Naive thymus-derived CD4-positive, alpha-beta T cell (primary cell): ENCODE results near the gene TMEM100. TPM values are rescaled to one million over a fixed set of nuclear protein-coding genes. Genes with fewer than 3 reads are reported as not detected.

ENCODE experiments used
- ATAC-seq: fragments of 150-1000 bp; cut with Tn5 transposase; 2 replicates; pipeline ENCODE4 v1.10.0; 2021; ENCODE audit warnings: mild to moderate bottlenecking, moderate library complexity
- CTCF ChIA-PET: fragments of 350-600 bp; sonication (Branson Sonifier 250); formaldehyde crosslinking; loops from one replicate; lab custom pipeline; 2021; ENCODE audit warnings: antibody characterized with exemption; lab: Charles Lee
- POLR2A ChIA-PET: fragments of 350-600 bp; sonication (Branson Sonifier 250); formaldehyde crosslinking; loops from one replicate; lab custom pipeline; 2021; ENCODE audit warnings: antibody characterized with exemption, inconsistent platforms; lab: Charles Lee
- DNase-seq, 9 donors: peaks; one replicate each; pipeline versions ENCODE4 v3.0.0 to v3.0.0-alpha.2; 2020 to 2022; ENCODE audit warnings: mixed read lengths in 1 of 9
- H3K27ac ChIP-seq: one replicate; pipeline ENCODE4 v1.7.0; 2013; ENCODE audit warnings: mild to moderate bottlenecking, low read depth, low read length, moderate library complexity
- H3K27me3 ChIP-seq, 2 donors: one replicate each; pipeline ENCODE4 v1.7.0; 2013; ENCODE audit warnings: low read length in 2 of 2, mild to moderate bottlenecking in 2 of 2, moderate library complexity in 2 of 2; ENCODE audit not compliant: control insufficient read depth in 2 of 2, insufficient read depth in 2 of 2
- H3K36me3 ChIP-seq, 3 experiments: 1 replicate in 2 of 3; 2 replicates in 1 of 3; pipeline ENCODE4 v1.7.0; 2013; ENCODE audit warnings: low read length in 3 of 3, mild to moderate bottlenecking in 3 of 3, moderate library complexity in 1 of 3; ENCODE audit not compliant: insufficient read depth in 3 of 3, control insufficient read depth in 2 of 3
- H3K4me1 ChIP-seq, 2 donors: one replicate each; pipeline ENCODE4 v1.7.0; 2013; ENCODE audit warnings: low read length in 2 of 2, mild to moderate bottlenecking in 2 of 2, moderate library complexity in 1 of 2; ENCODE audit not compliant: control insufficient read depth in 2 of 2, insufficient read depth in 2 of 2
- H3K4me3 ChIP-seq: 2 replicates; pipeline ENCODE4 v1.7.0; 2013; ENCODE audit warnings: mild to moderate bottlenecking, low read length
- H3K9me3 ChIP-seq, 3 experiments: 1 replicate in 2 of 3; 2 replicates in 1 of 3; pipeline ENCODE4 v1.7.0; 2013; ENCODE audit warnings: low read length in 3 of 3; ENCODE audit not compliant: control insufficient read depth in 2 of 3
- H3K27ac Mint-ChIP-seq, 9 donors: one replicate each; pipeline ENCODE4 v1.8.0; 2020 to 2022; ENCODE audit warnings: mixed read lengths in 9 of 9, mild to moderate bottlenecking in 8 of 9, moderate library complexity in 5 of 9, inconsistent platforms in 2 of 9
- H3K27me3 Mint-ChIP-seq, 5 donors: one replicate each; pipeline ENCODE4 v1.8.0; 2021 to 2022; ENCODE audit warnings: mixed read lengths in 5 of 5, mild to moderate bottlenecking in 1 of 5
- H3K36me3 Mint-ChIP-seq, 5 donors: one replicate each; pipeline ENCODE4 v1.8.0; 2020 to 2022; ENCODE audit warnings: mixed read lengths in 5 of 5, mild to moderate bottlenecking in 3 of 5, inconsistent platforms in 1 of 5
- H3K4me1 Mint-ChIP-seq, 7 donors: one replicate each; pipeline ENCODE4 v1.8.0; 2020 to 2022; ENCODE audit warnings: mixed read lengths in 7 of 7, mild to moderate bottlenecking in 3 of 7, inconsistent platforms in 1 of 7
- H3K4me3 Mint-ChIP-seq, 10 donors: one replicate each; pipeline ENCODE4 v1.8.0; 2020 to 2022; ENCODE audit warnings: mild to moderate bottlenecking in 10 of 10, mixed read lengths in 10 of 10, moderate library complexity in 6 of 10, inconsistent platforms in 2 of 10
- H3K9me3 Mint-ChIP-seq, 11 donors: one replicate each; pipeline ENCODE4 v1.8.0; 2020 to 2022; ENCODE audit warnings: mixed read lengths in 11 of 11, mild to moderate bottlenecking in 4 of 11, inconsistent platforms in 1 of 11, moderate library complexity in 1 of 11
- intact Hi-C, 2 donors: fragments of 100-400 bp; cut with micrococcal nuclease; formaldehyde crosslinking; loops; one replicate each; pipeline ENCODE4 v1.15.1; 2023
- polyA plus RNA-seq, 2 donors: library from polyadenylated mRNA; unstranded; fragments of 300-500 nt; fragmentation: Illumina TruSeq; gene quantifications; one replicate each; pipeline ENCODE4 v1.2.3, GENCODE V29; 2021
- total RNA-seq, 6 experiments: library from RNA in 5 of 6; stranded (reverse) in 5 of 6; gene quantifications; 1 replicate in 5 of 6; 2 replicates in 1 of 6; pipeline ENCODE4 v1.2.3 and lab custom pipeline; 2021 to 2026

The TMEM100 gene
- total and polyA plus RNA-seq, 7 experiments from 2014 or later, result not detected

DNA sequence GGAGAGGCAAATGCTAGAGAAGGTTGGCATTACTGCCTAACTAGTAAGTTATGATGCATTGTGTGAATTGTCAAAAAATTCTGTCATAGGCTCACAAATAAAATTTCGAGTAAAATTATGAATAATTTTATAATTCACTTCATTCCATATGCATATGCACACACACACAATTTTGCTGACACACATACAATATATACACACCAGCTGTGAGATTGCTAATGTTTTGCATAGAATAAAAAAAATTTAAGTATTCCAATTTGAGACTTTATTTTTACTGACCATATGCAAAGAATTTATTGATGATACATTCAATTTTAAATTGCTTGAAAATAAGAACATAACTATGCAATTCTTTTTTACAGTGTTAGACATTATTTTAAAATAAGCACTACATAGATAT, 6.8 kb upstream of the TMEM100 start:
- Histone ChIP-seq H3K36me3 (no peaks in the 10 kb centered on the region), H3K9me3 (no peaks in the 10 kb centered on the region), H3K27me3 (no peaks in the 10 kb centered on the region), H3K27ac (no peak overlapping the region), H3K4me1 (no peaks in the 10 kb centered on the region), H3K4me3 (no peak overlapping the region)
- Mint-ChIP-seq H3K36me3 (no peaks in the 10 kb centered on the region), H3K4me3 (no peak overlapping the region), H3K27me3 (peaks cover 18 to 64% (median 37%) of the 10 kb centered on the region in 5 donors), H3K9me3 (no peaks in the 10 kb centered on the region), H3K4me1 (peaks cover 0 to 4% (median 0%) of the 10 kb centered on the region in 7 donors), H3K27ac (no peak overlapping the region)
- ATAC-seq (no peak), DNase-seq (no peak)
- ChIA-PET POLR2A (no interaction called here), CTCF (no interaction called here)
- intact Hi-C loops, result no loop called here

DNA sequence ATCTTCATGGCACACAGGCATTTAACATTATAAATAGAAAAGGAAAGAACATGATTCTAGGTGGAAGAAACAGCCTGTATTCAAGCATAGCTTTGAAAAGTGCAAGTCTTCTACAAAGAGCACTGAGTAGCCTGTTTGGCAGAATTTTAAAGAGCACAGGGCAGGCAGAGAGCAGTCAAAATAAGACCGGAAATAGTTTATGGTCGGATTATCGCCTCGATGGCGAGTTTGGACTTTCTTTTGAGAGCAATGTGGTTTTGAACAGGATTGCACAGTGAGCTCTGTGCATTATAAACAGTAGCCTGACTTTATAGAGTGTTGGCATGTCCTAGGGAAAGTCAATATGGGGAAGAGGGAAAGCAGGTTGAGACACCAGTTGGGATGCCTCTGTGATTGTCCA, 6.2 kb upstream of the TMEM100 start:
- CTCF ChIA-PET, result no interaction called here
- intact Hi-C loops, result no loop called here

DNA sequence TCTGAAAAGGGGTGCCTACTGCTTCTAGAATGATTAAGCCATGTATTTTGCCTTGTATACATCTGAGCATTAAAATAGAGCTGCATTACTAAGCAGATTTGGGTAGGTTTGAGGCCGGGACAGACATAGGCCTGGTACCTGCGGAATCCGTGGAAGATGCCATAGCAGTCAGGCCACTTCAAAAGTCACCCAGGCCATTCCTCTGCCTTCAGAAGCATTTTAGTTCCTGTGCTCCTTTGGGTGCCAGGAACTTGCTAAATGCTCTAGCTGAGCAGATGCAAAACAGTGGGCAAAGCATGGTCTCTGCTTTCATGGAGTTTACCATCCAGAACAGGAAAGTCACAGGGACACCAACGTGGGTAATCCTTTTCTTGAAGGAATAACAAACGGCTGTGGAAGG, 5.7 kb upstream of the TMEM100 start:
- Histone ChIP-seq H3K27ac (no peak overlapping the region), H3K9me3 (no peaks in the 10 kb centered on the region), H3K4me3 (no peak overlapping the region), H3K4me1 (no peaks in the 10 kb centered on the region), H3K36me3 (no peaks in the 10 kb centered on the region), H3K27me3 (no peaks in the 10 kb centered on the region)
- ATAC-seq (no peak), DNase-seq (no peak)
- Mint-ChIP-seq H3K36me3 (no peaks in the 10 kb centered on the region), H3K4me1 (no peaks in the 10 kb centered on the region), H3K9me3 (no peaks in the 10 kb centered on the region), H3K4me3 (no peak overlapping the region), H3K27me3 (peaks cover 22 to 74% (median 44%) of the 10 kb centered on the region in 5 donors), H3K27ac (no peak overlapping the region)
- intact Hi-C loops, result no loop called here
- ChIA-PET POLR2A (no interaction called here), CTCF (no interaction called here)

More for the DNA sequence above, 6.2 kb upstream of the TMEM100 start:
- Histone ChIP-seq H3K4me3 (no peak overlapping the region), H3K36me3 (no peaks in the 10 kb centered on the region), H3K27me3 (no peaks in the 10 kb centered on the region), H3K4me1 (no peaks in the 10 kb centered on the region), H3K9me3 (no peaks in the 10 kb centered on the region), H3K27ac (no peak overlapping the region)
- Mint-ChIP-seq H3K4me3 (no peak overlapping the region), H3K27ac (no peak overlapping the region), H3K9me3 (no peaks in the 10 kb centered on the region), H3K36me3 (no peaks in the 10 kb centered on the region), H3K4me1 (no peaks in the 10 kb centered on the region), H3K27me3 (peaks cover 20 to 70% (median 41%) of the 10 kb centered on the region in 5 donors)
- POLR2A ChIA-PET, result no interaction called here
- DNase-seq (no peak), ATAC-seq (no peak)

DNA sequence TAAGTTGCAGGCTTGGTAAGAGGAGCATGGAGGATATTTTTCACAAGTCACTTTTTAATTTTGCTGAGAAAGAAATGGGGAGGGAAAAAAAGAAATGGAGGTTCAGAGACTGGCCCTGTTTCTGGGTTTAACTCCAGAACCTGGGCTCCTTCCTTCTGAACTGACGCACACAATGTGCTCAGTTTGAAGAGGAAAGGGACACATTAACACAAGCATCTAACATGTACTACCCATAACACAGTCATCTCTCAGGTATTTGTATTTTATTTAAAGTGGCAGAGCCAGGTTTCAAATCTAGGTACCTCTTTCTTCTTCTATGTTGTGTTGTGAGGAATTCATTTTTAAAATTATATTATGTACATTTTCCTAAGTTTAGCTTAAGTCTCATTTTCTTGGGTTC, 5.3 kb upstream of the TMEM100 start:
- no peak for DNase-seq
- H3K27me3 ChIP-seq, result no peaks in the 10 kb centered on the region
- ATAC-seq, result no peak
- H3K4me3 ChIP-seq, result no peak overlapping the region
- H3K4me1 ChIP-seq, result no peaks in the 10 kb centered on the region
- Mint-ChIP-seq H3K27me3 (peaks cover 25 to 76% (median 47%) of the 10 kb centered on the region in 5 donors), H3K4me1 (no peaks in the 10 kb centered on the region), H3K9me3 (no peaks in the 10 kb centered on the region), H3K36me3 (no peaks in the 10 kb centered on the region), H3K4me3 (no peak overlapping the region), H3K27ac (no peak overlapping the region)
- H3K36me3 ChIP-seq, result no peaks in the 10 kb centered on the region
- intact Hi-C loops, result no loop called here
- no peak overlapping the region for H3K27ac ChIP-seq
- H3K9me3 ChIP-seq, result no peaks in the 10 kb centered on the region
- POLR2A ChIA-PET, result no interaction called here
- CTCF ChIA-PET, result no interaction called here

DNA sequence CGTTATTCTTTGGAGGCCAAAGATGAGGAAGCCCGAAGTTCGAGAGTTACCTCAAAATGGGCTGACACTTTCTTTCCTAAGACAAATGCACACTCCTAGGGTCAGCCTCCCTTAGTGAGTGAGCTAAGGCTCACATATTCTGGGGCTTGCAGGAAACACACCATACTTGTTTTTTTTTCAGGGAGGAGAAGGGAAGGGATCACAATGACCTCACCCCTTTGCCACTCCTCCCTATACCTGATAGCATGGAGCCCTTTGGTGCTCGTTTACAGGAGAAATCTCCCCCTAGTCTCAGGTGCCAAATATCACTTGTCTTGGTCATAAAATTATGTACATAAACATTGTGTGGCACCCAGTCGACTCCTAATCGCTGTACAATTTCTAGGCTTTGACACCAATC, 4.6 kb upstream of the TMEM100 start:
- intact Hi-C loops, result no loop called here

DNA sequence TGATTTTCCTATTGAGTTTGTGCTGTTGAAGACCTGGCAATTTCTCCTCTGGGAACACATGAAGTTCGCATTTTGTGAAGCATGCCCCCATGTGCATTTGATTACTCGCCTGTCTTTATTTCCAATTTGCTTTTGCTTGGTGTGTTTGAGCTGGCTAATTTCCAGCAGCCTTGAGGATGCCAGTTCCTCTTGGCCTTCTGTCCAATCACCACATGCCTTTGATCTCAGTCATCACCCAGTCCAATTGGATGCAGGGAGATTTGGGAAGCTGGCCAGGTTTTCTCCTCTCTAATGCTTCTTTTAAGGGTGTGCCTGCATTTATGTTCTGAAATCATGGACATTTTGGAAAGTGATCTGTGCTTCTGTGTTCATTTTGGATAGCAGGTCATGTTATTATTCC, 3.8 kb upstream of the TMEM100 start:
- H3K36me3 ChIP-seq, result no peaks in the 10 kb centered on the region
- ATAC-seq, result no peak
- H3K36me3 Mint-ChIP-seq, result no peaks in the 10 kb centered on the region
- H3K4me3 ChIP-seq, result no peak overlapping the region
- no peaks in the 10 kb centered on the region for H3K9me3 ChIP-seq
- H3K27ac Mint-ChIP-seq, result no peak overlapping the region
- H3K4me1 ChIP-seq, result no peaks in the 10 kb centered on the region
- no peaks in the 10 kb centered on the region for H3K27me3 ChIP-seq
- CTCF ChIA-PET, result no interaction called here
- H3K4me3 Mint-ChIP-seq, result no peak overlapping the region
- H3K4me1 Mint-ChIP-seq, result no peaks in the 10 kb centered on the region
- H3K27me3 Mint-ChIP-seq, result peaks cover 36 to 73% (median 48%) of the 10 kb centered on the region in 5 donors
- intact Hi-C loops, result no loop called here
- no peaks in the 10 kb centered on the region for H3K9me3 Mint-ChIP-seq
- no peak overlapping the region for H3K27ac ChIP-seq
- POLR2A ChIA-PET, result no interaction called here
- DNase-seq, result no peak

More for the DNA sequence above, 4.6 kb upstream of the TMEM100 start:
- POLR2A ChIA-PET, result no interaction called here
- Histone ChIP-seq H3K4me1 (no peaks in the 10 kb centered on the region), H3K4me3 (no peak overlapping the region), H3K27me3 (no peaks in the 10 kb centered on the region), H3K36me3 (no peaks in the 10 kb centered on the region), H3K27ac (no peak overlapping the region), H3K9me3 (no peaks in the 10 kb centered on the region)
- Mint-ChIP-seq H3K4me3 (no peak overlapping the region), H3K27ac (no peak overlapping the region), H3K4me1 (no peaks in the 10 kb centered on the region), H3K27me3 (peaks cover 32 to 78% (median 48%) of the 10 kb centered on the region in 5 donors), H3K36me3 (no peaks in the 10 kb centered on the region), H3K9me3 (no peaks in the 10 kb centered on the region)
- CTCF ChIA-PET, result interaction anchor here (0.6 kb wide), 1 partner anchor 8 kb away, joined by 3 read pairs; no protein-coding TSS in a partner anchor
- DNase-seq (no peak), ATAC-seq (no peak)

DNA sequence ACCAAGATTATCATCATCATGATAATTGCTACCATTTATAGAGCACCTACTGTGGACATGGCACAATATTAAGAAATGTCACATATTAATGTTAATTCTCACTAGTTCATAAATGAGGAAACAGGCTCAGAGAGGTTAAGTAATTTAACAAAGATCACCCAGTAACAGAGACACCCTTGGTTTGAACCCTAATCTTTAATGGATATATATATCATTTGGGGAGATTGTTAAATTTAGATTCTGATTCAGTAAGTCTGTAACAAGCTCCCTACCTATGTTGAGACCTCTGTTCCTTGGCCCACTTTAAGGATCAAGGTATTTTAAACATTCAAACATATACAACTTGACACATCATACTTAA, 804 bp upstream of the TMEM100 start:
- no peak overlapping the region for H3K27ac ChIP-seq
- H3K27me3 Mint-ChIP-seq, result peaks cover 35 to 69% (median 47%) of the 10 kb centered on the region in 5 donors
- CTCF ChIA-PET, result interaction anchor here (0.6 kb wide), 1 partner anchor 189 kb away, joined by 3 read pairs; no protein-coding TSS in a partner anchor

More for the DNA sequence above, 804 bp upstream of the TMEM100 start:
- H3K4me1 Mint-ChIP-seq, result no peaks in the 10 kb centered on the region
- no peaks in the 10 kb centered on the region for H3K36me3 Mint-ChIP-seq
- no peak overlapping the region for H3K4me3 Mint-ChIP-seq
- no peaks in the 10 kb centered on the region for H3K4me1 ChIP-seq
- no peaks in the 10 kb centered on the region for H3K9me3 ChIP-seq
- intact Hi-C loops, result no loop called here
- DNase-seq (no peak), ATAC-seq (no peak)
- no peak overlapping the region for H3K4me3 ChIP-seq
- POLR2A ChIA-PET, result no interaction called here
- no peak overlapping the region for H3K27ac Mint-ChIP-seq
- H3K27me3 ChIP-seq, result no peaks in the 10 kb centered on the region
- no peaks in the 10 kb centered on the region for H3K36me3 ChIP-seq
- H3K9me3 Mint-ChIP-seq, result no peaks in the 10 kb centered on the region
